Thymus (tissue), 11 donors: ENCODE results near the gene FTO. TPM values are rescaled to one million over a fixed set of nuclear protein-coding genes. Genes with fewer than 3 reads are reported as not detected.
A peak's percentile ranks its signal among the peaks of the same experiment; 100 is the strongest.

ENCODE experiments used
- DNase-seq, 9 donors: peaks; one replicate each; pipeline ENCODE4 v3.0.0-alpha.2; 2013; ENCODE audit warnings: low spot score in 9 of 9, low read depth in 6 of 9, missing footprints in 1 of 9
- H3K27ac ChIP-seq, 2 donors: one replicate each; pipeline ENCODE4 v1.5.1; 2013; ENCODE audit warnings: control low read depth in 1 of 2, low read depth in 1 of 2, low read length in 1 of 2, mild to moderate bottlenecking in 1 of 2, moderate library complexity in 1 of 2
- H3K27me3 ChIP-seq, 2 donors: one replicate each; pipeline ENCODE4 v1.5.1; 2013; ENCODE audit warnings: low read length in 1 of 2; ENCODE audit not compliant: control insufficient read depth in 2 of 2, insufficient read depth in 1 of 2
- H3K36me3 ChIP-seq, 2 donors: one replicate each; pipeline ENCODE4 v1.5.1; 2013; ENCODE audit warnings: low read length in 1 of 2, mild to moderate bottlenecking in 1 of 2, moderate library complexity in 1 of 2; ENCODE audit not compliant: control insufficient read depth in 2 of 2, insufficient read depth in 2 of 2
- H3K4me1 ChIP-seq, 2 donors: one replicate each; pipeline ENCODE4 v1.5.1; 2013; ENCODE audit warnings: low read length in 2 of 2; ENCODE audit not compliant: control insufficient read depth in 2 of 2, insufficient read depth in 2 of 2
- H3K4me3 ChIP-seq, 2 donors: one replicate each; pipeline ENCODE4 v1.5.1; 2013; ENCODE audit warnings: low read length in 2 of 2, control low read depth in 1 of 2, mild to moderate bottlenecking in 1 of 2
- H3K9me3 ChIP-seq, 2 donors: one replicate each; pipeline ENCODE4 v1.5.1; 2013; ENCODE audit warnings: low read length in 1 of 2, mild to moderate bottlenecking in 1 of 2; ENCODE audit not compliant: control insufficient read depth in 2 of 2, insufficient read depth in 1 of 2
- WGBS: extraction: QIAGEN DNeasy Blood & Tissue Kit; methylation state at CpG from one replicate; pipeline ENCODE4 v1.1.7; 2013; 5-methylcytosine and 5-hydroxymethylcytosine counted together
- polyA plus RNA-seq: library from polyadenylated mRNA; stranded (reverse); fragments of 200-250 nt; gene quantifications from one replicate; pipeline ENCODE4 v1.2.3, GENCODE V29; 2013
- total RNA-seq: library from RNA; stranded (reverse); fragments of 120-200 nt; gene quantifications from one replicate; pipeline ENCODE4 v1.2.4, GENCODE V29; 2013
- donor health status: healthy.

Gene FTO
- total and polyA plus RNA-seq, 2 donors: 13.7 to 34.5 TPM

DNA sequence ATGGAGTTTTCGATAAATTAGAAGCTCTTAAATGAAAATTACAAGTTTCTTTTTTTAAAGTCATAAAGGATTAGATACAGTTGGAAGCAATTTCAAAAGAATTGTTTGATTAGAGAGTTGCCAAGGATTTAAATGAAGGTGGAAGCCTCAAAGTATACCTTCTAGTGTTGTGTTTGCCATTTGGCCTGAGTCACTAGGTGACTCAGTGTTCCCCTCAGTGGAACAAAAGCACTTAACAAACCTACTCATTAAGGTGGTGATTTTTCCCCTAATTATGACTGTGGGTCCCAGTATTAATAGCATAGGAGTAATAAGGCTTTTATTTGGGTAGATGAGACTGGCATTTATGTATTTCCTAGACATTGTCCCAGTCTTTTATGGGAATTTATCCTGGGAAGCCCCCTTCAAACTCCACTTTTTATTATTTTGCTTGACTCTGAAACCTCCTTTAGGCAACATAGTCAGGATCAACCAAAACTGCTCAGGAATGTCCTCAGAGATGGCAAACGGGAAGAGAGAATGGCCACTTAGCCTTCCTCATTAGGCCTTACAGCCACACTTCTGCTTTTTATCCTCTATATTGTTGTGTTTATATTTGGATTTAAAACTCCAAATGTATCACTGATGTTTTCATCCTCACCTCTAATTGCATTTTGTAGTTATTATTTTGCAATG lies 161.0 kb downstream of the FTO start:
- no peak overlapping the region for H3K4me3 ChIP-seq
- WGBS: 97% methylated on average over 2 of the region's 2 CpGs
- H3K36me3 ChIP-seq: no peaks in the 10 kb centered on the region
- no peaks in the 10 kb centered on the region for H3K27me3 ChIP-seq
- no peaks in the 10 kb centered on the region for H3K9me3 ChIP-seq
- H3K27ac ChIP-seq: no peak overlapping the region
- no peak for DNase-seq
- no peaks in the 10 kb centered on the region for H3K4me1 ChIP-seq

DNA sequence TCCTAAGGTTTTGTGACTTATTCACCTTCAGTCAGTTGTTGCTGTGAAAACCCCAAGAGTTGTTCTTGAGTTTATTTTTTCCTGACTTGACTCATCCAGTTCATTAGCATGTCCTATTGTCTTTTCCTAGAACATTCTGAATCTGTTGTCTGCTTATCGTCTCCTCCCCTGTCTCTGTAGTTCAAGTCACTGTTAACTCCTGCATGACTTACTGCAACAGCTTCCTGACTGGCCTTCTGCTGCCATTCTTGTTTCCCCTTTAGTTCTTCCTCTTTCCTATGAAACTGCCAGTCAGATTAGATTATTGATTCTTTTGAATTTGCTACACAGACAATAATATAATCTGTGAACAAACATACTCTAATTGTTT lies 161.5 kb downstream of the FTO start:
- H3K9me3 ChIP-seq: no peaks in the 10 kb centered on the region
- WGBS: 53% methylated on average over 1 of the region's 1 CpG
- no peaks in the 10 kb centered on the region for H3K27me3 ChIP-seq
- H3K4me3 ChIP-seq: no peak overlapping the region
- no peaks in the 10 kb centered on the region for H3K36me3 ChIP-seq
- no peak for DNase-seq
- H3K27ac ChIP-seq: no peak overlapping the region
- no peaks in the 10 kb centered on the region for H3K4me1 ChIP-seq

DNA sequence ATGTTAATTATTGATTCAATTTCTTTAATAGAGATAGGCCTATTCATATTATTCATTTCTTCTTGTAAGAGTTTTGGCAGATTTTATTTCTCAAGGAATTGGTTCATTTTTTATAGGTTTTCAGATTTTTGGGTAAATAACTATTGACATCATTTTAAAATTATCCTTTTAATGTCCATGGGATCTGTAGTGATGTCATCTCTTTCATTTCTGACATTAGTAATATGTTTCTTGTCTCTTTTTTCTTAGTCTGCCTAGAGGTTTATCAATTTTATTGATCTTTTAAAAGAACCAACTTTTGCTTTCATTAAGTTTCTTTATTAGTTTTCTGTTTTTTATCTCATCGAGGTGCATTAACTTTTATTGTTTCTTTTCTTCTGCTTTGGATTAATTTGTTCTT lies 162.6 kb downstream of the FTO start:
- no peak overlapping the region for H3K4me3 ChIP-seq
- no peaks in the 10 kb centered on the region for H3K4me1 ChIP-seq
- H3K9me3 ChIP-seq: no peaks in the 10 kb centered on the region
- no peak overlapping the region for H3K27ac ChIP-seq
- no peak for DNase-seq
- 94% methylated on average over 1 of the region's 1 CpG for WGBS
- H3K36me3 ChIP-seq: no peaks in the 10 kb centered on the region
- no peaks in the 10 kb centered on the region for H3K27me3 ChIP-seq

DNA sequence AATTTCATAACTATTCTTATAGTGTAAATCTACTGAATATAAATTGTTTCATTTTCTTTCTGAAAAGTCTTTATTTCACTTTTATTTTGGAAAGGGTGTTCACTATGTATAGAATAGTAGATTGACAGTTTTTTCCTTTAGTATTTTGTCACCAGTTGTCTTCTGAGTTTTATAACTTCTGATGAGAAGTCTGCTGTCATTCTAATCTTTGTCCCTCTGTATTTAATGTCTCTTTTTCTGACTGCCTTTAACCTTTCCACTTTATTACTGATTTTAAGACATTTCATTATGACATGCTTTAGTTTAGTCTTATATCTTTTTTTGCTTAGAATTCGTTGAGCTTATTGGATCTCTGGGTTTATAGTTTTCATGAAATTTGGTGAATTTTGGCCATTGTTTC lies 166.9 kb downstream of the FTO start:
- no peaks in the 10 kb centered on the region for H3K4me1 ChIP-seq
- no peak for DNase-seq
- WGBS: 97% methylated on average over 1 of the region's 1 CpG
- H3K27me3 ChIP-seq: no peaks in the 10 kb centered on the region
- H3K27ac ChIP-seq: no peak overlapping the region
- no peaks in the 10 kb centered on the region for H3K36me3 ChIP-seq
- H3K4me3 ChIP-seq: no peak overlapping the region
- no peaks in the 10 kb centered on the region for H3K9me3 ChIP-seq

DNA sequence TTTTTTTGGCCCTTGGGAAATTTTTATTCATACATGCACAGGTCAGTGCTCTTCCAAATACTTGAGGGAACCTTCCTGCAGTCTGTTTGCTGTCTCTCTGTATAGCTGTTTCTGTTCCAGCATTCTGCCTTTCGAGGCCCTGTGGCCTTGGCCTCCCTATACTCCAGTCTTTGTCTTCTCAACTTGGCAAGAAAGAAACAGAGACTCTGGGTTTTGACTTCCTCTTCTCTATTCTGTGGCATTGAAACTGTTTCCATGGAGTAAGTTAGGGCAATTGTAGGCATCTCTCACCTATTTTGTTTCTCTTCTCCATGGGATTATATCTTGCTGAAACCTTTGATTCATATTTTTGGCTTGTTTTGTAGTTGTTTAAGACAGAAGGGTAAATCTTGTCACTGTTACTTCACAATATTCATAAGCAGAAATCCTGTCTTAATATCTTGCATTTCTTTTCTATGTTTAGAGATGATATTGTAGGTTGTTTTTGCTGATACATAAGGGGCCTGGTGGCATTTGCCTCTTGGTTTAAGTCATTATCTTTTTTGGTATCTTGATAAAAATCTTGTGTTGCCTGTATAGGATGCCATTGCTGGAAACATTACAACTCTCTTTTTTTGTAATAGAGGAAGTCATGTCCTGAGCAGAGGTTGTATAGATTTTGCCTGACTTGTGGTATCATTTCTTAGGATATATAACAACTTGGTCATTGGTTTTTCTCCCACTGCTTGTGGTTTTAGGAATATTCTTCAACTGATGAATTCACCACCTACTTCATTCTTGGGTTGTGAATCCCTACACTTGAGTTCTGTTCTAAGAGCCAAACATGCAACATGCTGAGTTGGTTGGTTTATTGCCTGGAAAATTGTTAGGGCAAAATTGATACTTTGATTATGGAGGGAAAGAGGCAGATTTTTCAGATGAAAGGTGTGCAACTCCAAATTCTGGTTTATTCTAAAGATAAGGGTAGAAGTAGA lies 168.6 kb downstream of the FTO start:
- Histone ChIP-seq H3K27me3 (no peaks in the 10 kb centered on the region), H3K4me1 (no peaks in the 10 kb centered on the region), H3K9me3 (no peaks in the 10 kb centered on the region), H3K36me3 (no peaks in the 10 kb centered on the region), H3K4me3 (no peak overlapping the region), H3K27ac (peak overlapping the region in 1 of 2 donors; percentile 20)
- no peak for DNase-seq
- 88% methylated on average over 1 of the region's 1 CpG for WGBS

DNA sequence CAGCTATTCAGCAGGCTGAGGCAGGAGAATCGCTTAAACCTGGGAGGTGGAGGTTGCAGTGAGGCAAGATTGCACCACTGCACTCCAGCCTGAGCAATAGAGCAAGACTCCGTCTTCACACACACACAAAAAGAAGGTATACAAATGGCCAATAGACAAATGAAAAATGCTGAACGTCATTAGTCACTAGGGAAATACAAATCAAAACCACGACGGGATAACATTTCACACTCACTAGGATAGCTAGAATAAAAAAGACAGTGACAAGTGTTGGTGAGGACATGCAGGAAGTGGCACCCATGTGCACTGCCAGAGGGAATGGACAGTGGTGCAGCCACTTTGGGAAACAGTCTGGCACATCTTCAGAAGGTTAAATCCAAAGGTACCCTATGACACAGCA lies 172.9 kb downstream of the FTO start:
- Histone ChIP-seq H3K4me3 (no peak overlapping the region), H3K4me1 (no peaks in the 10 kb centered on the region), H3K9me3 (no peaks in the 10 kb centered on the region), H3K27ac (no peak overlapping the region), H3K36me3 (peaks cover 0 to 5% of the 10 kb centered on the region in 2 donors), H3K27me3 (no peaks in the 10 kb centered on the region)
- WGBS: over 99% methylated on average over 5 of the region's 5 CpGs
- DNase-seq: no peak

DNA sequence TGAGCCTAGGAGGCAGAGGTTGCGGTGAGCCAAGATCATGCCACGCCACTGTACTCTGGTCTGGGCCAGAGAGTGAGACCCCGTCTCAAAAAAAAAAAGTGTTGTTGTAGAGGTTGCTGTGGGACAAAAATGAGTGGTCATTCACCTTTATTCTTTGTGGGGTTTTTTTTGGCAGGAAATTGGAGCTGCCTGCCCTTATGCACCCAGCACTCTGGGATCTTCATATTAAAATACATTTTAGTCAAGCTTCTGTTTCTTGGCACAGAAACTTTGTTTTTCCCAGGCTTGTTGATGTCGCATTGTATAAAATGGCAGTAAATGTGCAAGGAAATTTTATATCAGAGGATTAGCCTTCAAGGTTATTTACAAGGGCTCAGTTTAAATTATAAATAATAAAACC lies 174.3 kb downstream of the FTO start:
- no peaks in the 10 kb centered on the region for H3K9me3 ChIP-seq
- no peak for DNase-seq
- no peak overlapping the region for H3K27ac ChIP-seq
- no peaks in the 10 kb centered on the region for H3K4me1 ChIP-seq
- no peak overlapping the region for H3K4me3 ChIP-seq
- peaks cover 0 to 5% of the 10 kb centered on the region in 2 donors for H3K36me3 ChIP-seq
- WGBS: 95% methylated on average over 4 of the region's 4 CpGs
- no peaks in the 10 kb centered on the region for H3K27me3 ChIP-seq

DNA sequence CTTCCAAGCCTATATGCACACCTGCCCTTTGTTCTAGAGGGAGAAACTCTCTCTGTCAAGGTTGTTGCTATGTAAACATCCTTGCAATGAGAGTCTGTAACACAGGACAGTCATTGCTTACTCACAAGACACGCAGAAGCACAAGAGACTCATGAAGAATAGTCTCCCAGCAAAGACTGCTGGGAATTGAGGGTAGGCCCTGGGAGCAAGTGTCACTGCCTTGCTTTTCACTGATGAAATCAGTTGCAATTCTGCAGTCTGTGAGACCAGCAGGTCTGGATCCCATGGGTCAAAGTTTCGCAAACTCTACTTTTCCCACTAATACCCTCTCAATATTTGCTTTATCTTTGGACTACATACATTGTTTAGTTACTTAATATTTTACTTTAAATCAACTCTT lies 177.4 kb downstream of the FTO start:
- DNase-seq: no peak
- WGBS: 70% methylated on average over 2 of the region's 2 CpGs

DNA sequence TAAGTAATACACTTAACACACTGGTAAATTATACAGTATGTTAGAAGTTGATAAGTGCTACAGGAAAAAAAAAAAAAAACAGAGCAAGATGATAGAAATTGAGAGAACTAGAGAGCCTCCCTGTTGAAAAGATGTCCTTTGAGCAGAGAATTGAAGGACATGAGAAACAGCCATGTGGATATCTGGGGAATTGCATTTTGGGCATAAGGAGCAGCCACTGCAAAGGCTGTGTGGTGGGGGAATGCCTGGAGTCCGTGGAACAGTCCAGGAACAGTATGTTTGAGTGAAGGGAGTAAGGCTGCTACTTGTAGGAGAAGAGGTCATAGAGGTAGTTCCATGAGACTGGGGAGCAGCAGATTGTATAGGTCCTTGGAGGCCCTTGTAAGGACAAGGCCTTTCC lies 178.4 kb downstream of the FTO start:
- Histone ChIP-seq H3K9me3 (no peaks in the 10 kb centered on the region), H3K27ac (no peak overlapping the region), H3K4me3 (no peak overlapping the region), H3K36me3 (peaks cover 0 to 9% of the 10 kb centered on the region in 2 donors), H3K27me3 (no peaks in the 10 kb centered on the region), H3K4me1 (no peaks in the 10 kb centered on the region)
- DNase-seq: no peak
- WGBS: 100% methylated on average over 1 of the region's 1 CpG

More for the DNA sequence above, 177.4 kb downstream of the FTO start:
- no peaks in the 10 kb centered on the region for H3K9me3 ChIP-seq
- H3K4me3 ChIP-seq: no peak overlapping the region
- H3K36me3 ChIP-seq: peaks cover 0 to 9% of the 10 kb centered on the region in 2 donors
- no peak overlapping the region for H3K27ac ChIP-seq
- H3K27me3 ChIP-seq: no peaks in the 10 kb centered on the region
- no peaks in the 10 kb centered on the region for H3K4me1 ChIP-seq
